Astrocyte (in vitro differentiated cells and primary cell): ENCODE measurements around the gene RPH3AL.

ENCODE experiments used
- CTCF ChIP-seq: IDR thresholded peaks from 2 replicates; pipeline ENCODE4 v1.5.1; 2011; ENCODE audit warnings: low read depth, mild to moderate bottlenecking, inconsistent platforms, low read length, moderate library complexity; ENCODE audit not compliant: insufficient read depth
- EZH2 ChIP-seq: IDR thresholded peaks from 2 replicates; pipeline ENCODE4 v1.6.1; 2012; ENCODE audit warnings: mild to moderate bottlenecking, low read length, inconsistent platforms; ENCODE audit not compliant: insufficient read depth

- TF ChIP-seq CTCF (no peak), EZH2 (no peak)
Observed at GRCh38 chr17:205148-205669, 147.4 kb downstream of the RPH3AL start.
